Colonic mucosa (tissue), 4 donors: Measurements from ENCODE around the gene TOMM70. TPM values are rescaled to one million over a fixed set of nuclear protein-coding genes. Genes with fewer than 3 reads are reported as not detected.

ENCODE experiments used
- DNase-seq: peaks from one replicate; pipeline ENCODE4 v3.0.0-alpha.2; 2020
- H3K27ac ChIP-seq: fragments of 200-600 bp; one replicate; pipeline ENCODE4 v1.8.0; 2021
- H3K27me3 ChIP-seq: fragments of 200-600 bp; one replicate; pipeline ENCODE4 v1.8.0; 2021
- H3K36me3 ChIP-seq: fragments of 200-600 bp; one replicate; pipeline ENCODE4 v1.8.0; 2021
- H3K4me1 ChIP-seq: fragments of 200-600 bp; one replicate; pipeline ENCODE4 v1.8.0; 2021; ENCODE audit warnings: mild to moderate bottlenecking
- H3K4me3 ChIP-seq: fragments of 200-600 bp; one replicate; pipeline ENCODE4 v1.8.0; 2021
- H3K9ac ChIP-seq, 2 donors: one replicate each; pipeline ENCODE4 v1.7.0; 2013; ENCODE audit warnings: control low read depth in 2 of 2, low read depth in 2 of 2, low read length in 2 of 2
- H3K9me3 ChIP-seq: fragments of 200-600 bp; one replicate; pipeline ENCODE4 v1.8.0; 2021
- intact Hi-C: fragments of 100-400 bp; cut with DNase I; formaldehyde crosslinking; loops from one replicate; pipeline ENCODE4 v1.14.1; 2022
- total RNA-seq, 2 donors: library from RNA; stranded (reverse); fragmentation: NEBNext Ultra II Directional in 1 of 2; extraction: Animal tissue kit (Norgen Biotek cat#: 25700) in 1 of 2; gene quantifications; one replicate each; pipeline ENCODE4 v1.2.1, GENCODE V29; 2021
- TF ChIP-seq, protein P1 (sequence below): fragments of 200-600 bp; IDR thresholded peaks from one replicate; pipeline ENCODE4 v1.8.0; 2022; ENCODE audit warnings: antibody characterized with exemption, mild to moderate bottlenecking
- donor health status: healthy.
- donor health status: DM: no; HTN: no; CAD: no.
- donor health status: DM: no; HTN: no; CAD: no.

Gene TOMM70
- total RNA-seq, 2 donors from 2014 or later: 45.6 to 58.1 TPM

GRCh38 chr3:100361897-100362296 is 39.0 kb downstream of the TOMM70 start:
- Histone ChIP-seq H3K9ac (no peak overlapping the region), H3K27me3 (no peaks in the 10 kb centered on the region), H3K9me3 (no peaks in the 10 kb centered on the region), H3K36me3 (peaks cover 5% of the 10 kb centered on the region), H3K4me3 (no peak overlapping the region), H3K27ac (no peak overlapping the region), H3K4me1 (no peaks in the 10 kb centered on the region)
- intact Hi-C loops: no loop called here
- no peak for DNase-seq
- TF ChIP-seq, protein P1, sequence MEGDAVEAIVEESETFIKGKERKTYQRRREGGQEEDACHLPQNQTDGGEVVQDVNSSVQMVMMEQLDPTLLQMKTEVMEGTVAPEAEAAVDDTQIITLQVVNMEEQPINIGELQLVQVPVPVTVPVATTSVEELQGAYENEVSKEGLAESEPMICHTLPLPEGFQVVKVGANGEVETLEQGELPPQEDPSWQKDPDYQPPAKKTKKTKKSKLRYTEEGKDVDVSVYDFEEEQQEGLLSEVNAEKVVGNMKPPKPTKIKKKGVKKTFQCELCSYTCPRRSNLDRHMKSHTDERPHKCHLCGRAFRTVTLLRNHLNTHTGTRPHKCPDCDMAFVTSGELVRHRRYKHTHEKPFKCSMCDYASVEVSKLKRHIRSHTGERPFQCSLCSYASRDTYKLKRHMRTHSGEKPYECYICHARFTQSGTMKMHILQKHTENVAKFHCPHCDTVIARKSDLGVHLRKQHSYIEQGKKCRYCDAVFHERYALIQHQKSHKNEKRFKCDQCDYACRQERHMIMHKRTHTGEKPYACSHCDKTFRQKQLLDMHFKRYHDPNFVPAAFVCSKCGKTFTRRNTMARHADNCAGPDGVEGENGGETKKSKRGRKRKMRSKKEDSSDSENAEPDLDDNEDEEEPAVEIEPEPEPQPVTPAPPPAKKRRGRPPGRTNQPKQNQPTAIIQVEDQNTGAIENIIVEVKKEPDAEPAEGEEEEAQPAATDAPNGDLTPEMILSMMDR: no peak

DNA sequence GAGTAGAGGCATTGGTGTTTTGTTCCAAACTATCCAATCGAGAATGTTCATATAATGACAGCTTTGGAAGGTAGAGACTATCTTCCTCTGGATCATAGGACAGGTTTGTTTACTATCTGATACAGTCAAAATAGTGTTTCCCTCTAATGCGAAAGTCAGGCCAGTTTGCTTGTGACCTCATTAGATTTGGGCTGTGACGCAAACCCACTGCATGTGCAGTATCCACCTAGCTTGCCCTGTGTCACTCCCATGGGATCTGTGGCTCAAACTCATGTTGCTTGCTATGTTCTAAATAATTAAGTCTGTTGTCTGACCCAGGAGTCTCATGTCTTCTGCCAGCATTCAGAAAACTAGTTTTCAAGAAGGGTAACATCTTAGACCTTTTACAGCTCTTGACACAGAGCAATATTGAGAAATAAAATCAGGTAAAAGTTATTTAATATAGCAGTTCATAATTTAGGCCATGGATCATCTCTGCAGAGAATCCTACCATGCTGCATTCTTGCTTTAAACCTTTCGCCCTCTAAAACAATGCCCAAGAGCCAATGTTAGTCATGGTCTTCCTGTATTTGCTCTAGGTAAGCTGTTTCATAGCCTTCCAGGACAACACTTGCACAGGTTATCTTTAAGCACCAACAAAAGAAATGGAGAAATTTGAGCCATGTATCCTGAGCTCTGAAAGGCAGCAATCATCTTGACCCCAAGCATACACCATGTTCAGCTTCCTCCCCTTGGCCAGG is 40.0 kb downstream of the TOMM70 start:
- no peaks in the 10 kb centered on the region for H3K27me3 ChIP-seq
- intact Hi-C loops: no loop called here
- peaks cover 4% of the 10 kb centered on the region for H3K36me3 ChIP-seq
- H3K4me3 ChIP-seq: no peak overlapping the region
- H3K9me3 ChIP-seq: no peaks in the 10 kb centered on the region
- TF ChIP-seq, protein P1: no peak
- no peak overlapping the region for H3K27ac ChIP-seq
- no peak overlapping the region for H3K9ac ChIP-seq
- no peak for DNase-seq
- no peaks in the 10 kb centered on the region for H3K4me1 ChIP-seq

DNA sequence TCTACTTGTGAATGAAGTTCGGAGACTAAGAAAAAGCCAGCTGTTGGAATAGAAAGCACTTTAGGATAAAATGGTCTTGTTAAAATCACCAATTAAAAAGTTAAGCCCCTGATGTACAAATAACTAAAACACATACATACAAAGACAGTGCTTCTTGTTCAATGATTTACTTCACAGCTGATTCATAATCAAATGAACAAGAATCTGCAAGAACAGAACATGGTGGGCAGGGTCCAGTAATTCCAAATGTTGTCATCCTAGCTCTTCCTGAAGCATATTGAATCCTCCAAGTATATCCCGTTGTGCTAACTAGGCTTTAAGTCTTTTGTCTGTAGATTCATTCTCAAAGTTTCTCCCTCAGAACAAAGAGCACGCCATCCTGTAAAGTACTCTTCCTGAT is 41.9 kb downstream of the TOMM70 start:
- H3K36me3 ChIP-seq: no peaks in the 10 kb centered on the region
- no peak overlapping the region for H3K4me3 ChIP-seq
- no peaks in the 10 kb centered on the region for H3K4me1 ChIP-seq
- DNase-seq: no peak
- intact Hi-C loops: no loop called here
- H3K9me3 ChIP-seq: no peaks in the 10 kb centered on the region
- no peak overlapping the region for H3K9ac ChIP-seq
- no peaks in the 10 kb centered on the region for H3K27me3 ChIP-seq
- TF ChIP-seq, protein P1: no peak
- H3K27ac ChIP-seq: no peak overlapping the region

DNA sequence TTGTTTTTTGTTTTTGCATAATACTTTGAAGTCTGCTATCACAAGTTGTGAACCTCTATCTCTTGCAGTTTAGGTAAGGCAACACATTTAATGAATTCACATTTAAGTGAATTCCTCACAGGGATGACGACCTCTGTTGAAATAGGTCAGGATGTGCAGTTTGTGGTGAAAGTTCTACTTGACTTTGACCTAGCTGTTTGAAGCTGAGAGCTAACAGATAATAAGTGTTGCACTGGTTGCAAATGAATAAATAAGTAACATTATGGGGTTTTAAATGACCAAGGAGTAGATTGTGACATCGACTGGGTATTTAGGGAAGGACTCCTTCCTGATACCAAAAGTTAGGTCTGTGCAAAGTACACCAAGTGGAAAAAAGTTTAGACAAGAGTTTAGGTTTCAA is 42.5 kb downstream of the TOMM70 start:
- H3K9ac ChIP-seq: no peak overlapping the region
- no peaks in the 10 kb centered on the region for H3K36me3 ChIP-seq
- no peaks in the 10 kb centered on the region for H3K9me3 ChIP-seq
- no peak overlapping the region for H3K27ac ChIP-seq
- no peak for DNase-seq
- intact Hi-C loops: no loop called here
- no peaks in the 10 kb centered on the region for H3K4me1 ChIP-seq
- no peak overlapping the region for H3K4me3 ChIP-seq
- no peaks in the 10 kb centered on the region for H3K27me3 ChIP-seq
- TF ChIP-seq, protein P1: no peak

DNA sequence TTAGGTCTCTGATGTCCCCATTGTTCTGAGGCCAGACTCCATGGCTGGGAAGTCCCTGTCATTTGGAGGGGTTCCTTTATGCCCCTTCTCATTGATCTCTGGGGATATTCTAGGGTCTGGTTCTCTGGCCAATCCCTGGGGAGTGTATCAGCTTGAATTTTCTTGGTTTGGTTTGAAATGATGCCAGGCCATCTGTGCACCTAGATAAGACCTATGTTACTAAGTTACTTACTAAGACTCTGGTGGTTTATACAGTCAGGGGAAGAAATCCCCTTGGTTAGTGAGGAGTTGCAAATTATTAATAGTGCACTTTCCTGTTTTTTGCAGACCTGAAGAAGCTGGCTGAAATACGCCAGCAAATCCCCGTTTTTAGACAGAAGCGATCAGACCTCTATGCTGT is 46.0 kb downstream of the TOMM70 start:
- Histone ChIP-seq H3K27me3 (no peaks in the 10 kb centered on the region), H3K27ac (no peak overlapping the region), H3K36me3 (no peaks in the 10 kb centered on the region), H3K4me1 (no peaks in the 10 kb centered on the region), H3K9me3 (no peaks in the 10 kb centered on the region), H3K4me3 (no peak overlapping the region), H3K9ac (no peak overlapping the region)
- intact Hi-C loops: no loop called here
- TF ChIP-seq, protein P1: no peak
- DNase-seq: no peak
